Measurements from ENCODE around the gene LOX.
"Not testable (repeated sequence)": the region's sequence is repeated elsewhere in the genome, so short reads cannot be mapped to it uniquely, and the experiment has no call there.

LOX gene

DNA sequence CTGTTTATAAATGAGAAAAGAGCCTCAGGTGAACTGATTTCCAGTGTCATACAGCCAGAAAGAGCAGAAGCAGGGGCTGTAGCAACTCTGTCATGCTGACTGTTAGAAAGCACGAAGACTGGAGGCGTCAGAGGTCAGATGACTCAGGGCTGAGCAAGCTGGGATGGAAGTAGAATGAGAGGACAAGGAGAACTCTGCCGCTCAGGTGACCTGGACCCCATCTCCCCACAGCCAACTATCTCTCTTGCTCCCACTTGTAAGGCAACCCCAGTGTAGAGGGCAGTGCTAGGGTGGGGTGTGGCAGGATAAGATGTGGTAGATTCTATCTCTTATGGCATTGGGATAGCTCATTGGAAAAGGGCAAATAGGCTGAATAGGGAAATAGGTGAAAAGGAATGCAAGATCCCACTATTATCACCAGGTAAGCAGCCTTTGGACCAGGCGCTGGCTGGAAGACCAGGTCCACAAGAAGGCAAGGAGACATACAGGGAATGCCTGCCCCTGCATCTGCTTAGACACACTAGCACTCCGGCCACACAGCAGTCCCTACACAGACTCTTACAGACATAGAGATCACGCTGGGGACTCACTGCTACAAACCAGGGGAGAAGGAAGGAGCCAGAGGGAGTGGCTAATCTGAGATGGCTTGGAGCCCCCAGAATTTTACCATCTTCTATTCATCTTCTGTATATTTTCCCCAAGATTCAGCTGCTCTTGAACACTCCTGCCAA lies 21.2 kb upstream of the LOX start:
- in situ Hi-C loops (cut with MboI; ENCODE audit: low sequenced_read_pairs): no loop called here

DNA sequence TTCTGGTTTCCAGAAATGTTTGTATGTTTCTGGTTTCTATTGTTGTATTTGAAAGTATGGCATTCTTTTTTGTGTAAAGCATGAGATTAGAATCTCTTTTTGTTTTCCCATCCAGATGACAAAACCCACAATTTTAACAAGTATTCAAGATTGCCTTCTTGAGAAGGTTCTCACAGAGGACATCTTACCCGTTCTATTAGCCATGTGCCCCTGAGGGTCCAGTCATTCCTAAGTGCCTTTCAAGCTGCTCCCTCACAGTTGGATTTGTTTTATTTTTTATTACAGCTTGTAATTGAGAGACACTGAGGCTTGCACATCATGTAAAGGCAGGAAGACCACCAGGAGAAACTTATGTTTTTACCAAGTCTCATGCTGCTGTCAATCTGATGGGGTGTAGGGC lies 19.3 kb upstream of the LOX start:
- in situ Hi-C loops (cut with MboI; ENCODE audit: low sequenced_read_pairs): no loop called here

GRCh38 chr5:122095158-122095557 lies 17.1 kb upstream of the LOX start:
- in situ Hi-C loops (cut with MboI; ENCODE audit: low sequenced_read_pairs): no loop called here

DNA sequence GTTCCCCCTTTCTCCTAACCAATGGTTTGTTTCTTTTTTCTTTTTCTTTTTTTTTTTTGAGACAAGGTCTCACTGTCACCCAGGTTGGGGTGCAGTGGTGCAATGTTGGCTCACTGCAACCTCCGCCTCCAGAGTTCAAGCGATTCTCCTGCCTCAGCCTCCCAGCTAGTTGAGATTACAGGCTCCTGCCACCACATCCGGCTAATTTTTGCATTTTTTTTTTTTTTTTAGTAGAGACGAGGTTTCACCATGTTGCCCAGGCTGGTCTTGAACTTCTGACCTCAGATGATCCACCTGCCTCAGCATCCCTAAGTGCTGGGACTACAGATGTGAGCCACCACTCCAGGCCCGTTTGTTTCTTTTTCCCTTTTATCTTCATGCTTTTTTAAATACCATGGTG lies 16.2 kb upstream of the LOX start:
- in situ Hi-C loops (cut with MboI; ENCODE audit: low sequenced_read_pairs): not testable (repeated sequence)

DNA sequence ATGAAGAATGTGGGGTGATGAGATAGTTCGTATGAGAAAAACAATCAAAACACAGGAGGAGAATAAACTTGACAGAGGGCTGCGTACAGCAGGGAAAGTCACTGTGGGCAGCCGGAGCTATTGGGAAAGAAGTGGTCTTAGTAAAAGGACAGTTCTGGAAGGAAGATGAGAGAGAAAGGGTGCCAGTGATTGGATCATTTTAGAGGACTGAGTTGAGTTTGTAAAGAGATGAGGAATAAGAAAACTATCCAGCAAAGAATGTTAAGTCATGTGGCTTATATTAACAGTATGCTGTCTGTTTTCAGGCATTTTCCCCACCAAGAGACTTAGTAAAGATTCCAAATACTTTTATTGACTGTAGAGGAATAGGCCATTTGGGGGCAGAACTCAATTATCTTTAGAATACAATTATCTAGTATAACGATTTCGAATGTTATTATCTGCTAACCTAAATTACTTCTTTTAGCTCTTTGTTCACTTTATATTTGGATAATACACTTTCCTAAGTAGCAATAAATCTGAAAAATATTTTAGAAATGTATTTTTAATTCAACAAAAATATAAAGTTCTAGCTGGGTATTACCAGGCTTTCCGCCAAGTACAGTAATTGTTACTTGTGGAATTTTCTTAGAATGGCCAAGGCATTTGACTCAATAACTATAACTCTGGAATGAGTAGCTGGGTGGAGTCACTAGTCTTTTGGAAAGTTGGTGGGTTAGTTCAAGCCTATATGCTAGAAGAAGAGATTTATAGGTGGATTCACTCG lies 15.5 kb upstream of the LOX start:
- in situ Hi-C loops (cut with MboI; ENCODE audit: low sequenced_read_pairs): no loop called here

GRCh38 chr5:122091936-122092600 lies 14.0 kb upstream of the LOX start:
- in situ Hi-C loops (cut with MboI; ENCODE audit: low sequenced_read_pairs): no loop called here

DNA sequence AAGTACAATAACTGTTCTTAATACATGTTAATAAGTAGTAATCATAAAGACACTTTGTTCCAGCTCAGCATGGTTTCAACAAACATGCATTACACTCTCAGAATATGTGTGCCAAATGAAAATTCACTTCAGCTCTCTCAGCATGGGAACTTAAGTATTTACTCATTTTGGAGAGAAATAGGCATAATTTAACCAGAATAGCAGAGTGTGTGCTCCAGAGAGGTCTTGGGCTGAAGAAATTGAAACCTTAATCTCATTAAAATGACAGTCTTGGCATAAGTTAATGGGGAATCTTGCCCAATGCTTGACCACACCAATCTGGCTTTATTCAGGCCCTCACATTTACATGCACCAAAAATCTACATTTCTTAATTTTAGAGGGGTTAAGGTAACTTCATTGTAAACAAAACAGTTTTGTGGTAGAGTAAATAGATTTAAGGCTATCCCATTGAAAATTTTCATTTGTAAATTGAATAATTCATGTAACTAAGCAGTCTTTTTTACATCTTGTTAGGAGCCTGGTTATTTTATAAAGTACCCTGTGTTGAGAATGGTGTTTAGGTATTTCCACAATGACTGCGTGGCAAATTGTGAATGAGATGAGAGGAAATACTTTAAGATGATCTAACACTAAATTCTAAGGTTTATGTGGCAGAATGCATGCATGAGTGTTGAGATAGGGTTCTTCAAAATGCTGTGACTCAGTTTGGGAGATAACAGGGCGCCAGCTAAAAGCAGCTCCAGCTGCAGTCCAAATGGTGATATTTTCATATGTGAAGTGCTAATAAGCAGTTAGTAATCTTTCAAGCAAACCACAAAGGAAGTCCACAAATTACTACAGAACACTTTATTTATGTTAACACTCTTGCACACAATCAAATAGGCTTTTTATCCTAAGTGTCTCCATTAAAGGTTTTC lies 11.3 kb upstream of the LOX start:
- in situ Hi-C loops (cut with MboI; ENCODE audit: low sequenced_read_pairs): no loop called here

- in situ Hi-C loops (cut with MboI; ENCODE audit: low sequenced_read_pairs): no loop called here
These were observed 7.0 kb upstream of the LOX start for GRCh38 chr5:122085041-122085440.

GRCh38 chr5:122083535-122083934 lies 5.5 kb upstream of the LOX start:
- in situ Hi-C loops (cut with MboI; ENCODE audit: low sequenced_read_pairs): no loop called here

GRCh38 chr5:122081541-122081940 lies 3.5 kb upstream of the LOX start:
- in situ Hi-C loops (cut with MboI; ENCODE audit: low sequenced_read_pairs): no loop called here

DNA sequence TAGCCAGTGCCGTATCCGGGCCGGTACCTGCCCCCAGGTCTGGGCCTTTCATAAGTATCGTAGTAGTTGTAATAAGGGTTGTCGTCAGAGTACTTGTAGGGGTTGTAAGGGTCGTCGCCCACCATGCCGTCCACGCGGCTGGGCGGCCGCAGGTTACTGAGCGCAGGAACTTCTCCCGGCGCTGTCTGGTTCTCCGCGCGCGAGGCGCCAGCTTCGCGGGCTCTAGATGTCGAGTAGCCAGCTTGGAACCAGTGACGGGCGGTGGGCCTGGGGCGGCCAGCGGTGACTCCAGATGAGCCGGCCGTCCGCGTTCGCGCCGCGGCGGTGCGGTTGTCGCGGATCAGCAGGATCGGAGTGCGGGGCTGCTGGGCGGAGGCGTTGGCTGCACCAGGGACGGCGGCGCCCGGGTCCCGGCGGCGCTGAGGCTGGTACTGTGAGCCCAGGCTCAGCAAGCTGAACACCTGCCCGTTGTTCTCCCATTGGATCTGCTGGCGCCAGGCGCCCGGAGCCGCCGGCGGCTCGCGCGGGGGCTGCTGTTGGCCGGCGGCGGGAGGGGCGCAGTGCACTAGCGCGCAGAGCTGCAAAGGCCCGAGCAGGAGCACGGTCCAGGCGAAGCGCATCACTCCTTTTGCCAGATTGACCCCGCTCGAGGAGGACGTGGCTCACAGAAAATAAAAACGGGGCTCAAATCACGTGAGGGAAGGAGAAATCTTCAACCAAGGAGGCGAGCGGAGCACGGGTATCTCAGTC lies 518 bp downstream of the LOX start:
- in situ Hi-C loops (cut with MboI; ENCODE audit: low sequenced_read_pairs): no loop called here

- in situ Hi-C loops (cut with MboI; ENCODE audit: low sequenced_read_pairs): no loop called here
These were observed 1.2 kb downstream of the LOX start for GRCh38 chr5:122076669-122077365.

GRCh38 chr5:122076050-122076461 lies 2.0 kb downstream of the LOX start:
- in situ Hi-C loops (cut with MboI; ENCODE audit: low sequenced_read_pairs): no loop called here

DNA sequence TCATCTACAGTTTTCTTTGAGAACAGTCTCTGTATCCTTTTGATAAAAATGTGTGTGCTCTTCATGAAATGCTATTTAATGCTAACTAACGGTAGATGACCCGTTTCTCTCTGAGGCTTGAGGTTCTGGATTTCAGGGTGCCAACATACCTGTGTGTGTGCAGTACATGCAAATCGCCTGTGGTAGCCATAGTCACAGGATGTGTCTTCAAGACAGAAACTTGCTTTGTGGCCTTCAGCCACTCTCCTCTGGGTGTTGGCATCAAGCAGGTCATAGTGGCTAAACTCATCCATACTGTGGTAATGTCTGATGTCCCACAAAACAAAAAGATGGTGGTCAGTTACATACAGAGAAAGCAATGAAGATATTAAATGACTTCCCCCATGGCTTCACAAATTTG lies 4.2 kb downstream of the LOX start:
- in situ Hi-C loops (cut with MboI; ENCODE audit: low sequenced_read_pairs): no loop called here

- in situ Hi-C loops (cut with MboI; ENCODE audit: low sequenced_read_pairs): no loop called here
These were observed 5.0 kb downstream of the LOX start for GRCh38 chr5:122073018-122073417.

GRCh38 chr5:122067390-122067789 lies 10.7 kb downstream of the LOX start:
- in situ Hi-C loops (cut with MboI; ENCODE audit: low sequenced_read_pairs): no loop called here

DNA sequence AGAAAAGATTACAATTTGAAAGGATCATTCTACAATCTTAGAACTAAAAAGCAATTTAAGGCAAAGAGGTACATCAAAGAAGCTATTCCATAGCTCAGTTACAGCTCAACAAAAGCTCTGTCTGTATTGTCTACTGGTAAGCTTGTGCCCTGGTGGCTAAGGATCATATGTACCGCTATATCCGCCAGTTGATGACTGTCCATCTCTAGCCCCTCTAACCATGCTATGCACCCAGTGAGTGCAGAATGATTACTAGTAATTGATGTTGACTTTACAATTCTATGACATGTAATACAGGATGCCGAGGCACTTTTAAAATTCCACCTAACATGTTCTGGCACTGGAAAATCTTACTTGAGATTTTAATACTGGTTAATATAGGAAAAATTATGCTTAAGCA lies 13.1 kb downstream of the LOX start:
- in situ Hi-C loops (cut with MboI; ENCODE audit: low sequenced_read_pairs): no loop called here

- in situ Hi-C loops (cut with MboI; ENCODE audit: low sequenced_read_pairs): no loop called here
These were observed 14.2 kb downstream of the LOX start for GRCh38 chr5:122063836-122064235.

DNA sequence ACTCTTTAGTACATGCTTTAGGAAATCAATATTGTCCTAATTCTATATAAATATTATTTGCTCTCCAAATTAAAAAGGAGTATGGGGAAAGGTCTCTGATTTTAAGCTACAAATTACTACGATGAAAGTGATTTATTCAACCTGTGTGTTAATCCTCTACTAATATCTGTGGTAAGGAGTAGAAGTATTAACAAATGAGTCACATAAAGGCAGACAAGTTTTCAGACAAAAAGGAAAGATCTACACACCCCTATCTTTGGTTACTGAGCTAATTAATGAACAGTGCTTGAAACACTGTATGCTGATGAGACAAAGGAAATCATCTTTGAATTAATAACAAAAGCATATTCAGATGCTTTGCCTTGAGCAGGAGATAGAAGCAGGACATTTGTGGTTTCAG lies 15.9 kb downstream of the LOX start:
- in situ Hi-C loops (cut with MboI; ENCODE audit: low sequenced_read_pairs): no loop called here

DNA sequence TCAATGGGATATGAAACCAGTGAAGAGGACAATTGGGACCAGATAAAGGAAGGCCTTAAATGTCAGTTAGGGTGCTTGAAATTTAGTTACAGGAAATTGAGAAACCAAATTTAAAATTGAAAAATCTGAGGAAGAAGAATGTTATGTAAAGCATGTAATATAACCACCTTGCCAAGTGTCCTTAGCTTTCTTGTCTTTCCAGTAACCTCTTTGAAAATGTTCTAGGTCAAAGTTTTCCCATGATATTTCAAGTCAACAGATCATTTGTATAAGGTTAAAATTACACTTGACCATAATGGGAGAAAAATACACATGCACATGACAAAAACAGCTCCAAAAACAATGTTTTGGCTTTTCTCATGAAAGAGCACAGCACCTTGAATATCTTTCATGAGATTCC lies 21.1 kb downstream of the LOX start:
- in situ Hi-C loops (cut with MboI; ENCODE audit: low sequenced_read_pairs): no loop called here
